Measurements from ENCODE around the gene MKLN1. TPM values are rescaled to one million over a fixed set of nuclear protein-coding genes. Genes with fewer than 3 reads are reported as not detected.

MKLN1 gene
- polyA plus RNA-seq, 1 of the 3 experiments (the other 2 are of a cell fraction), result 11.0 TPM

DNA sequence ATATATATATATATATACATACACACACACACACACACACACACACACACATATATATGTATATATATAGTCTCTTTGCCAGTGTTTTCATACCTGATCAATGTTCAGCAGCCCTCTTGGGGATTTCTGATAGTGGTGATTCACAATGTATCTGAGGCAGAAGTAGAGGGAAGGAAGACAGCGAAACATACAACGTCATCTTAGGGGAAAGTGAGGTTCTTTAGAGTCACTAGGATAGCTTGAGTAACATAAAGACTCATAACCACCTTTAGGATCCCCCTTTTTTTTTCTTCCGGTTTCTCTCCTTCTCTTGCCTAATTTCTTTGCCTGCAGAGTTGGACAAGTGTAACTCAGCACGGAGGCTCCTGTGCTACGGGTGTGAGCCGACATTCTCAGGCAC, 172.1 kb downstream of the MKLN1 start:
- Histone ChIP-seq H3K9ac (no peak overlapping the region), H3K4me2 (no peak overlapping the region), H3K79me2 (ENCODE audit: insufficient read depth) (peaks cover 8% of the 10 kb centered on the region; the same call in 1 of the 2 replicates), H3K27me3 (ENCODE audit: insufficient read depth) (no peaks in the 10 kb centered on the region), H3K4me1 (ENCODE audit: control insufficient read depth in 1 of 2, insufficient read depth in 2 of 2, low read depth in 1 of 2, low read length in 1 of 2) (peaks cover 20 to 31% of the 10 kb centered on the region in 2 experiments), H3K4me3 (ENCODE audit: low read depth in 2 of 2, low read length in 1 of 2) (no peak overlapping the region), H3K36me3 (replicated peaks in 1 of 2; ENCODE audit: control insufficient read depth in 1 of 2, insufficient read depth in 2 of 2, low read length in 1 of 2) (peaks cover 71 to 75% of the 10 kb centered on the region in 2 experiments), H3K27ac (ENCODE audit: low read depth in 2 of 2, low read length in 1 of 2) (peak overlapping the region in 1 of 2 experiments; percentile 32; a peak in 1 of 4 replicates), H4K20me1 (ENCODE audit: insufficient read depth) (peaks cover 41% of the 10 kb centered on the region; the same call in 1 of the 2 replicates), H3F3A (replicated peaks; ENCODE audit: insufficient read depth) (peaks cover 94% of the 10 kb centered on the region), H2AFZ (ENCODE audit: low read depth) (no peak overlapping the region), H3K9me3 (no peaks in the 10 kb centered on the region), H3K9me2 (no peaks in the 10 kb centered on the region)
- WGBS (ENCODE audit: low lambda C conversion rate), result 97% methylated on average over 6 of the region's 6 CpGs
- DNase-seq, result no peak
- CTCF ChIA-PET, result interaction anchor here (0.9 to 15.5 kb wide), 7 partner anchors 8 to 1015 kb away, joined by 3 to 291 read pairs (median 12); no protein-coding TSS in a partner anchor
- POLR2A ChIA-PET, result no interaction called here
- TF ChIP-seq RXRA (IDR thresholded peaks at IDR 0.05; ENCODE audit: borderline replicate concordance, low read depth), result no peak
- TF ChIP-seq TEAD4 (IDR thresholded peaks at IDR 0.05; ENCODE audit: borderline replicate concordance, insufficient read depth), result no peak
- no peak for TF ChIP-seq CHD2 (IDR thresholded peaks at IDR 0.05; ENCODE audit: low read length, partially characterized antibody)
- TF ChIP-seq, protein P1, sequence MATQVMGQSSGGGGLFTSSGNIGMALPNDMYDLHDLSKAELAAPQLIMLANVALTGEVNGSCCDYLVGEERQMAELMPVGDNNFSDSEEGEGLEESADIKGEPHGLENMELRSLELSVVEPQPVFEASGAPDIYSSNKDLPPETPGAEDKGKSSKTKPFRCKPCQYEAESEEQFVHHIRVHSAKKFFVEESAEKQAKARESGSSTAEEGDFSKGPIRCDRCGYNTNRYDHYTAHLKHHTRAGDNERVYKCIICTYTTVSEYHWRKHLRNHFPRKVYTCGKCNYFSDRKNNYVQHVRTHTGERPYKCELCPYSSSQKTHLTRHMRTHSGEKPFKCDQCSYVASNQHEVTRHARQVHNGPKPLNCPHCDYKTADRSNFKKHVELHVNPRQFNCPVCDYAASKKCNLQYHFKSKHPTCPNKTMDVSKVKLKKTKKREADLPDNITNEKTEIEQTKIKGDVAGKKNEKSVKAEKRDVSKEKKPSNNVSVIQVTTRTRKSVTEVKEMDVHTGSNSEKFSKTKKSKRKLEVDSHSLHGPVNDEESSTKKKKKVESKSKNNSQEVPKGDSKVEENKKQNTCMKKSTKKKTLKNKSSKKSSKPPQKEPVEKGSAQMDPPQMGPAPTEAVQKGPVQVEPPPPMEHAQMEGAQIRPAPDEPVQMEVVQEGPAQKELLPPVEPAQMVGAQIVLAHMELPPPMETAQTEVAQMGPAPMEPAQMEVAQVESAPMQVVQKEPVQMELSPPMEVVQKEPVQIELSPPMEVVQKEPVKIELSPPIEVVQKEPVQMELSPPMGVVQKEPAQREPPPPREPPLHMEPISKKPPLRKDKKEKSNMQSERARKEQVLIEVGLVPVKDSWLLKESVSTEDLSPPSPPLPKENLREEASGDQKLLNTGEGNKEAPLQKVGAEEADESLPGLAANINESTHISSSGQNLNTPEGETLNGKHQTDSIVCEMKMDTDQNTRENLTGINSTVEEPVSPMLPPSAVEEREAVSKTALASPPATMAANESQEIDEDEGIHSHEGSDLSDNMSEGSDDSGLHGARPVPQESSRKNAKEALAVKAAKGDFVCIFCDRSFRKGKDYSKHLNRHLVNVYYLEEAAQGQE (IDR thresholded peaks at IDR 0.05; ENCODE audit: low read depth, low read length), result no peak
- no peak for TF ChIP-seq NRF1 (IDR thresholded peaks at IDR 0.05; ENCODE audit: low read depth, low read length)
- TF ChIP-seq FOXM1 (IDR thresholded peaks at IDR 0.05; ENCODE audit: low read depth), result no peak
- TF ChIP-seq, protein P2, sequence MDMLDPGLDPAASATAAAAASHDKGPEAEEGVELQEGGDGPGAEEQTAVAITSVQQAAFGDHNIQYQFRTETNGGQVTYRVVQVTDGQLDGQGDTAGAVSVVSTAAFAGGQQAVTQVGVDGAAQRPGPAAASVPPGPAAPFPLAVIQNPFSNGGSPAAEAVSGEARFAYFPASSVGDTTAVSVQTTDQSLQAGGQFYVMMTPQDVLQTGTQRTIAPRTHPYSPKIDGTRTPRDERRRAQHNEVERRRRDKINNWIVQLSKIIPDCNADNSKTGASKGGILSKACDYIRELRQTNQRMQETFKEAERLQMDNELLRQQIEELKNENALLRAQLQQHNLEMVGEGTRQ (IDR thresholded peaks at IDR 0.05; ENCODE audit: borderline replicate concordance, low read depth, low read length), result no peak
- TF ChIP-seq, protein P3, sequence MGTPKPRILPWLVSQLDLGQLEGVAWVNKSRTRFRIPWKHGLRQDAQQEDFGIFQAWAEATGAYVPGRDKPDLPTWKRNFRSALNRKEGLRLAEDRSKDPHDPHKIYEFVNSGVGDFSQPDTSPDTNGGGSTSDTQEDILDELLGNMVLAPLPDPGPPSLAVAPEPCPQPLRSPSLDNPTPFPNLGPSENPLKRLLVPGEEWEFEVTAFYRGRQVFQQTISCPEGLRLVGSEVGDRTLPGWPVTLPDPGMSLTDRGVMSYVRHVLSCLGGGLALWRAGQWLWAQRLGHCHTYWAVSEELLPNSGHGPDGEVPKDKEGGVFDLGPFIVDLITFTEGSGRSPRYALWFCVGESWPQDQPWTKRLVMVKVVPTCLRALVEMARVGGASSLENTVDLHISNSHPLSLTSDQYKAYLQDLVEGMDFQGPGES (IDR thresholded peaks at IDR 0.05; ENCODE audit: low read depth, low read length), result no peak
- TF ChIP-seq SMC3 (IDR thresholded peaks at IDR 0.05; ENCODE audit: low read depth, low read length), result no peak
- no peak for TF ChIP-seq FOSL2 (IDR thresholded peaks at IDR 0.05; ENCODE audit: borderline replicate concordance, low read depth)
- TF ChIP-seq SIN3A (IDR thresholded peaks at IDR 0.05; ENCODE audit: borderline replicate concordance, low read depth, low read length), result no peak

All from SK-N-SH (cell line).